Adrenal gland (tissue), 5 donors: Measurements from ENCODE around the gene LIPJ.

Source experiments
- POLR2A ChIP-seq, 2 donors: fragments of 450-650 bp; IDR thresholded peaks; one replicate each; pipeline ENCODE4 v1.6.1; 2017; ENCODE audit warnings: antibody characterized with exemption in 2 of 2, mild to moderate bottlenecking in 2 of 2, moderate library complexity in 1 of 2
- TF ChIP-seq, protein P1 (sequence below), 6 experiments: fragments of 450-650 bp in 4 of 6; fragments of 200-600 bp in 2 of 6; sonication (generic) in 1 of 6; IDR thresholded peaks; 1 replicate in 5 of 6; 2 replicates in 1 of 6; pipeline versions ENCODE4 v1.5.1 to v1.8.0; 2016 to 2021; ENCODE audit warnings: antibody characterized with exemption in 6 of 6, mild to moderate bottlenecking in 2 of 6, moderate library complexity in 1 of 6
- donor health status: DM: no; HTN: no; CAD: no.

DNA sequence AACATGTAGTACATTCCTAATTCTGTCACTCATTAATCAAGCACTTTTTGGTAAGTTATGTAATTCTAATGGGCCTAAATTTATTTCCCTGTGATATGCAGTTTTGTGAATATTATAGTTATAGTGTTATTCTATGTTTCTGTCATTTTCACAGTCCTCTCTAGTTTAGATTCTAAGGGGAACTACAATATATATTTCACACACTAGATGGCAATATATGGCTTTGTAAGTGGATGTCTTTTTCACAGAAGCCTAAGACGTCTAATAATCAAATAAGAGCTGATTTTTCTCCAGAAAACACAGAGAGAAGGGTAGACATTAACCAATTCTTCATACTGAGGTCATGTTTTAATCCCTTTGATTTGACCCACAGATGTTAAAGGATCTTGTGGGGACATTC, 21.5 kb upstream of the LIPJ start:
- TF ChIP-seq, protein P1, sequence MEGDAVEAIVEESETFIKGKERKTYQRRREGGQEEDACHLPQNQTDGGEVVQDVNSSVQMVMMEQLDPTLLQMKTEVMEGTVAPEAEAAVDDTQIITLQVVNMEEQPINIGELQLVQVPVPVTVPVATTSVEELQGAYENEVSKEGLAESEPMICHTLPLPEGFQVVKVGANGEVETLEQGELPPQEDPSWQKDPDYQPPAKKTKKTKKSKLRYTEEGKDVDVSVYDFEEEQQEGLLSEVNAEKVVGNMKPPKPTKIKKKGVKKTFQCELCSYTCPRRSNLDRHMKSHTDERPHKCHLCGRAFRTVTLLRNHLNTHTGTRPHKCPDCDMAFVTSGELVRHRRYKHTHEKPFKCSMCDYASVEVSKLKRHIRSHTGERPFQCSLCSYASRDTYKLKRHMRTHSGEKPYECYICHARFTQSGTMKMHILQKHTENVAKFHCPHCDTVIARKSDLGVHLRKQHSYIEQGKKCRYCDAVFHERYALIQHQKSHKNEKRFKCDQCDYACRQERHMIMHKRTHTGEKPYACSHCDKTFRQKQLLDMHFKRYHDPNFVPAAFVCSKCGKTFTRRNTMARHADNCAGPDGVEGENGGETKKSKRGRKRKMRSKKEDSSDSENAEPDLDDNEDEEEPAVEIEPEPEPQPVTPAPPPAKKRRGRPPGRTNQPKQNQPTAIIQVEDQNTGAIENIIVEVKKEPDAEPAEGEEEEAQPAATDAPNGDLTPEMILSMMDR (IDR thresholded peaks at IDR 0.05), result peak in 5 of 6 experiments; percentile 12 to 57 (median 47)
- TF ChIP-seq POLR2A (IDR thresholded peaks at IDR 0.05), result no peak
